GM21717 (cell line): ENCODE measurements around the gene RAB11A.

Source experiments
- ATAC-seq: cut with Tn5 transposase; IDR thresholded peaks from one replicate; pipeline ENCODE4 v1.9.1; 2021; ENCODE audit warnings: mild to moderate bottlenecking, moderate library complexity; ENCODE audit not compliant: unreplicated experiment

The RAB11A gene

GRCh38 chr15:65883571-65883970 lies 14.3 kb downstream of the RAB11A start:
- ATAC-seq: no peak

GRCh38 chr15:65884511-65884910 lies 15.2 kb downstream of the RAB11A start:
- ATAC-seq: no peak

- no peak for ATAC-seq
These were observed 16.5 kb downstream of the RAB11A start for GRCh38 chr15:65885668-65886218.

GRCh38 chr15:65887565-65887964 lies 18.3 kb downstream of the RAB11A start:
- no peak for ATAC-seq

GRCh38 chr15:65888981-65889380 lies 19.7 kb downstream of the RAB11A start:
- ATAC-seq: no peak

- ATAC-seq: no peak
These were observed 23.8 kb downstream of the RAB11A start for GRCh38 chr15:65893060-65893459.

- no peak for ATAC-seq
These were observed 26.9 kb downstream of the RAB11A start for GRCh38 chr15:65896236-65896635.

GRCh38 chr15:65900488-65900887 lies 31.2 kb downstream of the RAB11A start:
- no peak for ATAC-seq

- no peak for ATAC-seq
These were observed 32.0 kb downstream of the RAB11A start for GRCh38 chr15:65901336-65901735.

- no peak for ATAC-seq
These were observed 32.5 kb downstream of the RAB11A start for GRCh38 chr15:65901836-65902235.

GRCh38 chr15:65902373-65902772 lies 33.1 kb downstream of the RAB11A start:
- peak; percentile 74 for ATAC-seq

GRCh38 chr15:65903296-65904073 lies 34.2 kb downstream of the RAB11A start:
- ATAC-seq: no peak

GRCh38 chr15:65904301-65904700 lies 35.0 kb downstream of the RAB11A start:
- no peak for ATAC-seq

GRCh38 chr15:65906396-65906795 lies 37.1 kb downstream of the RAB11A start:
- ATAC-seq: no peak

- no peak for ATAC-seq
These were observed 38.4 kb downstream of the RAB11A start for GRCh38 chr15:65907661-65908060.

- ATAC-seq: no peak
These were observed 39.6 kb downstream of the RAB11A start for GRCh38 chr15:65908876-65909275.

- ATAC-seq: no peak
These were observed 40.5 kb downstream of the RAB11A start for GRCh38 chr15:65909831-65910230.

GRCh38 chr15:65910341-65910740 lies 41.0 kb downstream of the RAB11A start:
- ATAC-seq: no peak

- ATAC-seq: no peak
These were observed 42.9 kb downstream of the RAB11A start for GRCh38 chr15:65912235-65912634.

- ATAC-seq: no peak
These were observed 44.4 kb downstream of the RAB11A start for GRCh38 chr15:65913631-65914199.

GRCh38 chr15:65914386-65914785 lies 45.1 kb downstream of the RAB11A start:
- no peak for ATAC-seq
